ENCODE measurements around the gene ADGRD1. TPM values are rescaled to one million over a fixed set of nuclear protein-coding genes. Genes with fewer than 3 reads are reported as not detected.

ADGRD1 gene
- total and polyA plus RNA-seq, 2 of the 8 experiments (the other 6 are each of a cell fraction or from before 2014, with no cell fraction given), result 0.36 to 0.48 TPM

DNA sequence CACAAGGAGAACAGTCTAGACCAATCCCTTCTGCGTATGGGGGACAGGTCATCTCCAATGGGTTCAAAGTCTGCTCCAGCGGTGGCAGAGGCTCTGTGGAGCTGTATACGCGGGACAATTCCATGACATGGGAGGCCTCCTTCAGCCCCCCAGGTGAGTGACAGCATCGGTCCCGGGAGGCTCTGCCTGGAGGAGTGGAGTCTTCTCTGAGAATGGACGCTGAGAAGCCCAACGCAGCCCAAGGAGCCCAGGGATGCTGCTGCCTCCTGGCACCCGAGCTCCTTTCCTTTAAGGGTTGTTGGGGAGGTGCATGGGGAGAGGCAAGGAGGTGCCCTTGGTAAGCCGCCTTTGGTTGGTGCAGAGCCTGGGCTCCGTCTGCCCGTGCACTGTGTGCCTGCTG, 28.2 kb downstream of the ADGRD1 start (continued):
- TF ChIP-seq, protein P1, sequence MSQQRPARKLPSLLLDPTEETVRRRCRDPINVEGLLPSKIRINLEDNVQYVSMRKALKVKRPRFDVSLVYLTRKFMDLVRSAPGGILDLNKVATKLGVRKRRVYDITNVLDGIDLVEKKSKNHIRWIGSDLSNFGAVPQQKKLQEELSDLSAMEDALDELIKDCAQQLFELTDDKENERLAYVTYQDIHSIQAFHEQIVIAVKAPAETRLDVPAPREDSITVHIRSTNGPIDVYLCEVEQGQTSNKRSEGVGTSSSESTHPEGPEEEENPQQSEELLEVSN (IDR thresholded peaks at IDR 0.05), result no peak
- TF ChIP-seq JUN (IDR thresholded peaks at IDR 0.05; ENCODE audit: low read depth, low read length) (no peak), SP4 (IDR thresholded peaks at IDR 0.05; ENCODE audit: low read length) (no peak), POLR2A (IDR thresholded peaks at IDR 0.05; ENCODE audit: control extremely low read depth in 1 of 2, low read depth in 2 of 2, low read length in 2 of 2) (no peak), CEBPB (IDR thresholded peaks at IDR 0.05; ENCODE audit: low read depth, low read length) (no peak), YY1 (IDR thresholded peaks at IDR 0.05; ENCODE audit: low read depth, low read length) (no peak), RNF2 (IDR thresholded peaks at IDR 0.05; ENCODE audit: borderline replicate concordance, low read depth, low read length, missing control alignments, poor library complexity, severe bottlenecking) (no peak)

Measured in H1 (cell line).